K562 (cell line): Measurements from ENCODE around the gene FYTTD1. TPM values are rescaled to one million over a fixed set of nuclear protein-coding genes. Genes with fewer than 3 reads are reported as not detected.

ENCODE experiments used
- POLR3A ChIP-seq: IDR thresholded peaks from 2 replicates; pipeline ENCODE4 v1.6.1; 2011; ENCODE audit warnings: borderline replicate concordance, mild to moderate bottlenecking, moderate library complexity; ENCODE audit not compliant: insufficient read length, insufficient read depth; ENCODE audit errors: extremely low read depth
- RB1 ChIP-seq: fragments of 450-650 bp; IDR thresholded peaks from 2 replicates; pipeline ENCODE4 v1.6.1; 2017; ENCODE audit warnings: low read depth, mild to moderate bottlenecking
- SNIP1 ChIP-seq: fragments of 450-650 bp; IDR thresholded peaks from 2 replicates; pipeline ENCODE4 v1.7.1; 2017; ENCODE audit warnings: low read depth, mild to moderate bottlenecking
- TAL1 ChIP-seq: fragments of 450-650 bp; IDR thresholded peaks from 2 replicates; pipeline ENCODE4 v1.6.1; 2016; ENCODE audit warnings: mild to moderate bottlenecking
- ZNF184 ChIP-seq: sonication (generic); formaldehyde crosslinking; IDR thresholded peaks from 2 replicates; pipeline ENCODE4 v1.5.0; 2020; ENCODE audit warnings: missing genetic modification reagents
- ZNF785 ChIP-seq: fragments of 250-450 bp; sonication (Bioruptor Pico); IDR thresholded peaks from 2 replicates; pipeline ENCODE4 v1.4.0; 2020; ENCODE audit warnings: mild to moderate bottlenecking
- polyA plus RNA-seq, 8 experiments: library from polyadenylated mRNA; depleted of rRNA in 4 of 8; stranded (reverse) in 5 of 8; unstranded in 3 of 8; fragments of >200 nt; fragmentation: Nextera tagmentation in 2 of 8; fragmentation: Illumina TruSeq in 1 of 8; extraction: Ambion mirVana in 2 of 8; extraction: Trizol in 1 of 8; gene quantifications; 2 replicates each; pipeline versions ENCODE4 v1.2.1 to v1.2.3, GENCODE V29; 2011 to 2014; ENCODE audit warnings: inconsistent platforms in 1 of 8, missing spikeins in 1 of 8
- total RNA-seq, 7 experiments: library from RNA; depleted of rRNA in 6 of 7; stranded (reverse); fragments of >200 nt in 6 of 7; fragmentation: Illumina TruSeq in 2 of 7; extraction: Trizol in 2 of 7; gene quantifications; 2 replicates each; pipeline versions ENCODE4 v1.2.1 to v1.2.3, GENCODE V29; 2011 to 2021; ENCODE audit warnings: low replicate concordance in 1 of 7
- TF ChIP-seq, protein P1 (sequence below): fragments of 250-450 bp; sonication (Bioruptor Pico); IDR thresholded peaks from 2 replicates; pipeline ENCODE4 v1.4.0; 2020; ENCODE audit warnings: mild to moderate bottlenecking
- TF ChIP-seq, protein P2 (sequence below): sonication (generic); formaldehyde crosslinking; IDR thresholded peaks from 2 replicates; pipeline ENCODE4 v1.8.0; 2022; ENCODE audit warnings: mild to moderate bottlenecking, missing genetic modification reagents
- TF ChIP-seq, protein P3 (sequence below), 2 experiments: fragments of 450-650 bp; IDR thresholded peaks; 2 replicates each; pipeline ENCODE4 v1.6.1; 2016
- TF ChIP-seq, protein P4 (sequence below): sonication (generic); formaldehyde crosslinking; IDR thresholded peaks from 2 replicates; pipeline ENCODE4 v1.8.0; 2022; ENCODE audit warnings: missing genetic modification reagents, mild to moderate bottlenecking, borderline replicate concordance

Gene FYTTD1
- total and polyA plus RNA-seq, 9 of the 15 experiments (the other 6 are each of a cell fraction or from before 2014, with no cell fraction given) = 35.7 to 106 (median 76.3) TPM

DNA sequence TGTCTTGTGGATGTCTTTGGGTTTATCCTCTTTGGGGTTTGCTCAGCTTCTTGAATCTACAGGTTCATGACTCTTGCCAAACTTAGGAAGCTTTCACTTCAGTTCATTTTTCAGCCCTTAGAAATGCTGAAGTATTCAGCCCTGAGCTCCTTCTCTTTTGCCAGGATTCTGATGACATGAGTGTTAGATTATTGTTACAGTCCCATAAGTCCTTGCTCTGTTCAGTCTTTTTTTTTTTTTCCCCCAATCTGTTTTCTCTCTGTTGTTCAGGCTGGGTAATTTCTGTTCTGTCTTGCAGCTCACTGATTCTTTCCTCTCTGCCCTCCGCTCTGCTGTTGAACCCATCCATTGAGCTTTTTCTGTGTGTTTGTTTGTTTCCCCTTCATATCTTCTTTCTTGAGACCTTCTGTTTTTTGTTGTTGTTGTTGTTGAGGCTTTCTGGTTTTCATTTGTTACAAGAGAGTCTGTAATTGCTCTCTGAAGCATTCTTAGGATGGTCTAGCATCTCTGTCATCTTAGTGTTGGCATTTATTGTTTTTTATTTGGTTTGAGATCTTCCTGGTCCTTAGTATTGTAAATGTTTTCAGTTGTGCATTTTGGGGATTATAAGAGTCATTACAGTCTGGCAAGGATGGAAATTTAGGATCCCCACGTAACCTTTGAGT lies 59.8 kb downstream of the FYTTD1 start (continued):
- TF ChIP-seq, protein P1, sequence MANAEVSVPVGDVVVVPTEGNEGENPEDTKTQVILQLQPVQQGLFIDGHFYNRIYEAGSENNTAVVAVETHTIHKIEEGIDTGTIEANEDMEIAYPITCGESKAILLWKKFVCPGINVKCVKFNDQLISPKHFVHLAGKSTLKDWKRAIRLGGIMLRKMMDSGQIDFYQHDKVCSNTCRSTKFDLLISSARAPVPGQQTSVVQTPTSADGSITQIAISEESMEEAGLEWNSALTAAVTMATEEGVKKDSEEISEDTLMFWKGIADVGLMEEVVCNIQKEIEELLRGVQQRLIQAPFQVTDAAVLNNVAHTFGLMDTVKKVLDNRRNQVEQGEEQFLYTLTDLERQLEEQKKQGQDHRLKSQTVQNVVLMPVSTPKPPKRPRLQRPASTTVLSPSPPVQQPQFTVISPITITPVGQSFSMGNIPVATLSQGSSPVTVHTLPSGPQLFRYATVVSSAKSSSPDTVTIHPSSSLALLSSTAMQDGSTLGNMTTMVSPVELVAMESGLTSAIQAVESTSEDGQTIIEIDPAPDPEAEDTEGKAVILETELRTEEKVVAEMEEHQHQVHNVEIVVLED (CRISPR knock-in tag) = no peak
- TF ChIP-seq SNIP1 = no peak
- TF ChIP-seq, protein P2, sequence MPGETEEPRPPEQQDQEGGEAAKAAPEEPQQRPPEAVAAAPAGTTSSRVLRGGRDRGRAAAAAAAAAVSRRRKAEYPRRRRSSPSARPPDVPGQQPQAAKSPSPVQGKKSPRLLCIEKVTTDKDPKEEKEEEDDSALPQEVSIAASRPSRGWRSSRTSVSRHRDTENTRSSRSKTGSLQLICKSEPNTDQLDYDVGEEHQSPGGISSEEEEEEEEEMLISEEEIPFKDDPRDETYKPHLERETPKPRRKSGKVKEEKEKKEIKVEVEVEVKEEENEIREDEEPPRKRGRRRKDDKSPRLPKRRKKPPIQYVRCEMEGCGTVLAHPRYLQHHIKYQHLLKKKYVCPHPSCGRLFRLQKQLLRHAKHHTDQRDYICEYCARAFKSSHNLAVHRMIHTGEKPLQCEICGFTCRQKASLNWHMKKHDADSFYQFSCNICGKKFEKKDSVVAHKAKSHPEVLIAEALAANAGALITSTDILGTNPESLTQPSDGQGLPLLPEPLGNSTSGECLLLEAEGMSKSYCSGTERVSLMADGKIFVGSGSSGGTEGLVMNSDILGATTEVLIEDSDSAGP (CRISPR knock-in tag) = no peak
- TF ChIP-seq ZNF184 = no peak
- no peak for TF ChIP-seq ZNF785 (CRISPR knock-in tag)
- TF ChIP-seq, protein P3, sequence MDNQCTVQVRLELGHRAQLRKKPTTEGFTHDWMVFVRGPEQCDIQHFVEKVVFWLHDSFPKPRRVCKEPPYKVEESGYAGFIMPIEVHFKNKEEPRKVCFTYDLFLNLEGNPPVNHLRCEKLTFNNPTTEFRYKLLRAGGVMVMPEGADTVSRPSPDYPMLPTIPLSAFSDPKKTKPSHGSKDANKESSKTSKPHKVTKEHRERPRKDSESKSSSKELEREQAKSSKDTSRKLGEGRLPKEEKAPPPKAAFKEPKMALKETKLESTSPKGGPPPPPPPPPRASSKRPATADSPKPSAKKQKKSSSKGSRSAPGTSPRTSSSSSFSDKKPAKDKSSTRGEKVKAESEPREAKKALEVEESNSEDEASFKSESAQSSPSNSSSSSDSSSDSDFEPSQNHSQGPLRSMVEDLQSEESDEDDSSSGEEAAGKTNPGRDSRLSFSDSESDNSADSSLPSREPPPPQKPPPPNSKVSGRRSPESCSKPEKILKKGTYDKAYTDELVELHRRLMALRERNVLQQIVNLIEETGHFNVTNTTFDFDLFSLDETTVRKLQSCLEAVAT (IDR thresholded peaks at IDR 0.05) = no peak
- no peak for TF ChIP-seq POLR3A
- TF ChIP-seq TAL1 = no peak
- no peak for TF ChIP-seq RB1
- TF ChIP-seq, protein P4, sequence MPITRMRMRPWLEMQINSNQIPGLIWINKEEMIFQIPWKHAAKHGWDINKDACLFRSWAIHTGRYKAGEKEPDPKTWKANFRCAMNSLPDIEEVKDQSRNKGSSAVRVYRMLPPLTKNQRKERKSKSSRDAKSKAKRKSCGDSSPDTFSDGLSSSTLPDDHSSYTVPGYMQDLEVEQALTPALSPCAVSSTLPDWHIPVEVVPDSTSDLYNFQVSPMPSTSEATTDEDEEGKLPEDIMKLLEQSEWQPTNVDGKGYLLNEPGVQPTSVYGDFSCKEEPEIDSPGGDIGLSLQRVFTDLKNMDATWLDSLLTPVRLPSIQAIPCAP = no peak
- TF ChIP-seq, all 486 proteins: peak for 0
